Activated naive CD8-positive, alpha-beta T cell treated with anti-CD3 and anti-CD28 coated beads, Interleukin-2, amount 10 ng/mL, durations not matched to agents 7 days and 5 days (primary cell): Measurements from ENCODE around the gene ARFGAP1. TPM values are rescaled to one million over a fixed set of nuclear protein-coding genes. Genes with fewer than 3 reads are reported as not detected.

Source experiments
- ATAC-seq: fragments of 150-1000 bp; cut with Tn5 transposase; one replicate; pipeline ENCODE4 v1.10.0; 2021; ENCODE audit warnings: low read depth, moderate library complexity
- POLR2A ChIA-PET: fragments of 350-600 bp; sonication (Branson Sonifier 250); formaldehyde crosslinking; loops from one replicate; lab custom pipeline; 2021; ENCODE audit warnings: antibody characterized with exemption; lab: Charles Lee
- DNase-seq: peaks from one replicate; pipeline ENCODE4 v3.0.0; 2021
- H3K27ac Mint-ChIP-seq: one replicate; pipeline ENCODE4 v1.8.0; 2022; ENCODE audit warnings: mild to moderate bottlenecking, mixed read lengths
- H3K27me3 Mint-ChIP-seq: one replicate; pipeline ENCODE4 v1.8.0; 2022; ENCODE audit warnings: mild to moderate bottlenecking, moderate library complexity, mixed read lengths
- H3K36me3 Mint-ChIP-seq: one replicate; pipeline ENCODE4 v1.8.0; 2021; ENCODE audit warnings: mild to moderate bottlenecking, mixed read lengths
- H3K4me1 Mint-ChIP-seq: one replicate; pipeline ENCODE4 v1.8.0; 2021; ENCODE audit warnings: mixed read lengths
- H3K4me3 Mint-ChIP-seq: one replicate; pipeline ENCODE4 v1.8.0; 2022; ENCODE audit warnings: mild to moderate bottlenecking, moderate library complexity, mixed read lengths
- H3K9me3 Mint-ChIP-seq: one replicate; pipeline ENCODE4 v1.8.0; 2021; ENCODE audit warnings: mixed read lengths
- total RNA-seq, 2 experiments: library from RNA; stranded (reverse); gene quantifications; one replicate each; pipeline ENCODE4 v1.2.3, GENCODE V29; 2021

ARFGAP1 gene
- total RNA-seq, 2 experiments from 2014 or later: 86.1 to 87.6 TPM

DNA sequence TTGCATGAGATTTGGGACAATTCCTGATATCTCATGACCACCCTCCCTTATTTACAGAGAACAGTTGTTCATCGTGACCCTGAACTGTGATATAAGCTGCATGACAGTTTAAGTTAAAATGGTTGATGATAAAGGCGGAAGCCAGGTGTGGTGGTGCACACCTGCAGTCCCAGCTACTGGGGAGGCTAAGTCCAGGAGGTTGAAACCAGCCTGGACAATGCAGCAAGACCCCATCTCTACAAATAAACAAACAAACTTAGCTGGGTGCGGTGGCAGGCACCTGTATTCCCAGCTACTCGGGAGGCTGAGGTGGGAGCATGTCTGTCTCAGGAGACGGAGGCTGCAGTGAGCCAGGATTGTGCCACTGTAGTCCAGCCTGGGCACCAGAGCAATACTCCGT lies 44.4 kb downstream of the ARFGAP1 start:
- Mint-ChIP-seq H3K4me1 (no peaks in the 10 kb centered on the region), H3K36me3 (no peaks in the 10 kb centered on the region), H3K27ac (no peak overlapping the region), H3K4me3 (no peak overlapping the region), H3K27me3 (no peaks in the 10 kb centered on the region), H3K9me3 (no peaks in the 10 kb centered on the region)
- POLR2A ChIA-PET: no interaction called here
- ATAC-seq (no peak), DNase-seq (no peak)

GRCh38 chr20:63317601-63318291 lies 45.1 kb downstream of the ARFGAP1 start:
- no peak overlapping the region for H3K4me3 Mint-ChIP-seq
- POLR2A ChIA-PET: no interaction called here
- no peaks in the 10 kb centered on the region for H3K4me1 Mint-ChIP-seq
- H3K27ac Mint-ChIP-seq: no peak overlapping the region
- peak; percentile 18 for DNase-seq
- H3K9me3 Mint-ChIP-seq: no peaks in the 10 kb centered on the region
- H3K27me3 Mint-ChIP-seq: peaks cover under 1% of the 10 kb centered on the region
- ATAC-seq: no peak
- H3K36me3 Mint-ChIP-seq: no peaks in the 10 kb centered on the region

GRCh38 chr20:63318391-63319163 lies 46.0 kb downstream of the ARFGAP1 start:
- no peaks in the 10 kb centered on the region for H3K4me1 Mint-ChIP-seq
- DNase-seq: peak; percentile 24
- H3K4me3 Mint-ChIP-seq: no peak overlapping the region
- POLR2A ChIA-PET: no interaction called here
- no peak overlapping the region for H3K27ac Mint-ChIP-seq
- H3K36me3 Mint-ChIP-seq: no peaks in the 10 kb centered on the region
- no peaks in the 10 kb centered on the region for H3K9me3 Mint-ChIP-seq
- peaks cover 9% of the 10 kb centered on the region for H3K27me3 Mint-ChIP-seq
- no peak for ATAC-seq

- POLR2A ChIA-PET: no interaction called here
- Mint-ChIP-seq H3K9me3 (no peaks in the 10 kb centered on the region), H3K27me3 (peaks cover 11% of the 10 kb centered on the region), H3K4me3 (no peak overlapping the region), H3K4me1 (no peaks in the 10 kb centered on the region), H3K27ac (no peak overlapping the region), H3K36me3 (no peaks in the 10 kb centered on the region)
- DNase-seq: peak; percentile 19
- no peak for ATAC-seq
These were observed 46.8 kb downstream of the ARFGAP1 start for GRCh38 chr20:63319164-63320040.

DNA sequence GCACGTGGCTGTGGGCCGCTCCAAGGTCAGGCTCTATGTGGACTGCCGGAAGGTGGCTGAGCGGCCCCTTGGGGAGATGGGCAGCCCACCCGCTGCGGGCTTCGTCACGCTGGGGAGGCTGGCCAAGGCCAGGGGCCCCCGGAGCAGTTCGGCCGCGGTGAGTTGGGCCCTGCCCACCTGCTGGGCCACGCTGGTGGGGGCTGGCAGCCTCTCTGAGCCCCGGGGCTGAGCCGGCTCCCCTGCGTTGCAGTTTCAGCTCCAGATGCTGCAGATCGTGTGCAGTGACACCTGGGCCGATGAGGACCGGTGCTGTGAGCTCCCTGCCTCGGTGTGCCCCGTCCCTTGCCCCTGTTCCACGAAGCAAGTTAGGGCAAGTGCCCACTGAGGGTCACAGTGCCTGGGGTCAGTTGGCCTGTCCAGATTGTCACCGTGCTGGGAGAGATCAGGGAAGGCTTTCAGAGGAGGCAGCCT lies 47.5 kb downstream of the ARFGAP1 start:
- Mint-ChIP-seq H3K36me3 (no peaks in the 10 kb centered on the region), H3K4me3 (no peak overlapping the region), H3K4me1 (no peaks in the 10 kb centered on the region), H3K27me3 (peaks cover 11% of the 10 kb centered on the region), H3K27ac (no peak overlapping the region), H3K9me3 (no peaks in the 10 kb centered on the region)
- ATAC-seq (no peak), DNase-seq (peak; percentile 26)
- POLR2A ChIA-PET: no interaction called here

DNA sequence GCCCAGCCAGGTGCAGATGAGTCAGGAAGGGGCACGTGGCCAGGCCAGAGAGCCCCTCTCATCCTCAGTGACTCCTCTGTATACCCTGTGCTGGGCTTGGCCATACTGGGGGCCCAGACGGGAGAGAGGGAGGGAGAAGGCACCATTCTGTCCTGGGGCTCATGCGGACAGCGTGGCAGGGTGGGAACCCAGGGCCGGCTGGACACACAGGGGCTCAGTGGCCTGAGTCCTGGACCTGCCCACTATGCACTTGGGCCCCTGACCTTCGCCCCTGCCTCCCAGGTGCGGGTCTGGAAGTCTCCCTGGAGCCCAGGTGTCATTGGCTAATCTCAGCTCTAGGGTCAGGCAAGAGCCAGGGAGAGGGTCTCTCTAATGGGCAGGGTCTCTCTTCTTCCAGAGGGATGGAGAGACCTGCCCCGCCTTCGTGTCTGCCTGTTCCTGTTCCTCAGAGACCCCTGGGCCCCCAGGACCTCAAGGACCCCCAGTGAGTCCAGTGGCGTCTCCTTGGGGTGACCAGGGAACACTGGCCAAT lies 48.1 kb downstream of the ARFGAP1 start:
- POLR2A ChIA-PET: no interaction called here
- Mint-ChIP-seq H3K27ac (no peak overlapping the region), H3K36me3 (no peaks in the 10 kb centered on the region), H3K4me1 (no peaks in the 10 kb centered on the region), H3K27me3 (peaks cover 11% of the 10 kb centered on the region), H3K4me3 (no peak overlapping the region), H3K9me3 (no peaks in the 10 kb centered on the region)
- DNase-seq (no peak), ATAC-seq (no peak)

- Mint-ChIP-seq H3K36me3 (no peaks in the 10 kb centered on the region), H3K27me3 (peaks cover 11% of the 10 kb centered on the region), H3K27ac (no peak overlapping the region), H3K4me1 (no peaks in the 10 kb centered on the region), H3K9me3 (no peaks in the 10 kb centered on the region), H3K4me3 (no peak overlapping the region)
- DNase-seq (no peak), ATAC-seq (no peak)
- POLR2A ChIA-PET: no interaction called here
These were observed 48.7 kb downstream of the ARFGAP1 start for GRCh38 chr20:63321148-63321831.

- H3K4me1 Mint-ChIP-seq: no peaks in the 10 kb centered on the region
- POLR2A ChIA-PET: no interaction called here
- DNase-seq (peak; percentile 20), ATAC-seq (no peak)
- peaks cover 11% of the 10 kb centered on the region for H3K27me3 Mint-ChIP-seq
- no peaks in the 10 kb centered on the region for H3K9me3 Mint-ChIP-seq
- H3K4me3 Mint-ChIP-seq: no peak overlapping the region
- H3K36me3 Mint-ChIP-seq: no peaks in the 10 kb centered on the region
- no peak overlapping the region for H3K27ac Mint-ChIP-seq
These were observed 49.7 kb downstream of the ARFGAP1 start for GRCh38 chr20:63322146-63322932.

- H3K4me3 Mint-ChIP-seq: no peak overlapping the region
- no peaks in the 10 kb centered on the region for H3K9me3 Mint-ChIP-seq
- ATAC-seq: no peak
- peak; percentile 14 for DNase-seq
- POLR2A ChIA-PET: no interaction called here
- H3K27ac Mint-ChIP-seq: no peak overlapping the region
- H3K36me3 Mint-ChIP-seq: no peaks in the 10 kb centered on the region
- H3K27me3 Mint-ChIP-seq: peaks cover 11% of the 10 kb centered on the region
- no peaks in the 10 kb centered on the region for H3K4me1 Mint-ChIP-seq
These were observed 50.3 kb downstream of the ARFGAP1 start for GRCh38 chr20:63322933-63323273.

DNA sequence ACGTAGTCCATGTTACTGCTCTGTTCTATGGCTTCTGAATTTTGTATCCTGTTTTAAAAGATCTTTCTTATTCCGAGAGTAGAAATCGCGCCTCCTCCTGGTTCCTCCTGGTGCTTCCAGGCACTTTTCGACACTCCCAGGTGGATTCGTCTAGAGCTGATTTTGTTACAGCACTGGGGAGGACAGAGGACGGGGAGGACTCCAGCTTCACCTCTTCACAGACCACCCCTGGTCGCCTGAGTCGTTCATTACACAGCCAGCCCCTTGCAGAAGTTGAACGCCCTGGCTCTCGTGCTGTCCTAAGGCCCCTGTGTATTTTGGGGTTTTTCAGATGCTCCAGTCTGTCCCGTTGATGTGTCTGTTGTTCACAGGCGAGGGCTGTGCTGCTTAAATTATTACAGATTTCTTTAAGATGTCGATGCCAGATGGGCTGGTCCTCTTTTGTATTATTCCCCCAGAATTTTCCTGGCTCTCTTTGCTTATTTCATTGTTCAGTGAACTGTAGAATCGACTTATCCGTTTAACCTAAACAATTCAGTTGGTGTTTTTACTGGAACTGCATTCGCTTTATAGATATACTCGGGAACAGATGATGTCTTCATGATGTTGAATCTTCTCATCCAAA lies 50.9 kb downstream of the ARFGAP1 start:
- Mint-ChIP-seq H3K27ac (no peak overlapping the region), H3K4me3 (no peak overlapping the region), H3K27me3 (peaks cover 11% of the 10 kb centered on the region), H3K9me3 (no peaks in the 10 kb centered on the region), H3K4me1 (no peaks in the 10 kb centered on the region), H3K36me3 (no peaks in the 10 kb centered on the region)
- ATAC-seq: no peak
- no peak for DNase-seq
- POLR2A ChIA-PET: no interaction called here

DNA sequence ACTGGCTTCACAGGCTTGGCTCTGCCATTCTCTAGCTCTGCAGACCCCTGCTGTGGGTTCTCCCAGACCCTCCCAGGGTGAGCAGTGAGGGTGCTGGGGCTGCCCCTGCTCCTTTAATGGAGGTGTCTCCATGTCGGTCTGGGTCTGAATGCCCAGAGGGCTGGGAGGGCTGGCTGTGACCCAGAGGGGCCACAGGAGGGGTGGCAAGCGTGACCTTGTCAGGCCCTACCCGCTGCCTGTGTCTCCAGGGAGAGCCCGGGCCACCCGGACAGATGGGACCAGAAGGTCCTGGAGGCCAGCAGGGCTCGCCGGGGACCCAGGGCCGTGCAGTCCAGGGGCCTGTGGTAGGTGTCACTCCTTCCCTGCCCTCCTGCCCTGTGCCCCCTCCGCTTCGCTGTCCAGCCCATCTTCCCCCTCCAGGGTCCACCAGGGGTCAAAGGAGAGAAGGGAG lies 52.4 kb downstream of the ARFGAP1 start:
- no peaks in the 10 kb centered on the region for H3K4me1 Mint-ChIP-seq
- ATAC-seq: no peak
- H3K27ac Mint-ChIP-seq: no peak overlapping the region
- POLR2A ChIA-PET: no interaction called here
- no peak for DNase-seq
- H3K36me3 Mint-ChIP-seq: no peaks in the 10 kb centered on the region
- peaks cover 11% of the 10 kb centered on the region for H3K27me3 Mint-ChIP-seq
- no peak overlapping the region for H3K4me3 Mint-ChIP-seq
- H3K9me3 Mint-ChIP-seq: no peaks in the 10 kb centered on the region
